ENCODE measurements around the gene TAAR5. TPM values are rescaled to one million over a fixed set of nuclear protein-coding genes. Genes with fewer than 3 reads are reported as not detected.

The TAAR5 gene
- total RNA-seq, 4 donors from 2014 or later: not detected

DNA sequence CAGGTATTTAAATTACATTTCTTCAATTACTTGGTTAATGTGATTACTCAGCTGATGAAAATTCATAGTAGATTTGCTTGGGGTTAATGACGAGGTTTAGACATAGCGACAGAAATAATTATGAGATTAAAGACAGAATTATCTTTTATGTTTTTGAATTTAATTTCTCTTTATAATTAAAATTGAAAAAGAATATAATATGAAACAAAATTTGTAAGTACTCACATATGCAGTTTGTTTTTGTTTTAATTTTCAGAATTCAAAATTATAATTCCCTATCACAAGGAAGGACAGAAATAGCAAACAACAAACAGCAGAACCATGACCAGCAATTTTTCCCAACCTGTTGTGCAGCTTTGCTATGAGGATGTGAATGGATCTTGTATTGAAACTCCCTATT lies 37.2 kb downstream of the TAAR5 start, which contains the start of gene TAAR8:
TSS of gene TAAR8 (plus strand) at position 301 of the 400 bp plus-strand sequence. CDS start at position 322, 21 bp downstream.
- H3K9me3 ChIP-seq: no peaks in the 10 kb centered on the region
- no peak within 1 kb of the TSS for H3K27ac ChIP-seq
- DNase-seq: no peak
- no peak within 1 kb of the TSS for H3K4me3 ChIP-seq
- no peaks in the 10 kb centered on the region for H3K4me1 ChIP-seq
- intact Hi-C loops (cut with DNase I; ENCODE audit: low total_unique reads): no loop called here
- TF ChIP-seq, protein P1, sequence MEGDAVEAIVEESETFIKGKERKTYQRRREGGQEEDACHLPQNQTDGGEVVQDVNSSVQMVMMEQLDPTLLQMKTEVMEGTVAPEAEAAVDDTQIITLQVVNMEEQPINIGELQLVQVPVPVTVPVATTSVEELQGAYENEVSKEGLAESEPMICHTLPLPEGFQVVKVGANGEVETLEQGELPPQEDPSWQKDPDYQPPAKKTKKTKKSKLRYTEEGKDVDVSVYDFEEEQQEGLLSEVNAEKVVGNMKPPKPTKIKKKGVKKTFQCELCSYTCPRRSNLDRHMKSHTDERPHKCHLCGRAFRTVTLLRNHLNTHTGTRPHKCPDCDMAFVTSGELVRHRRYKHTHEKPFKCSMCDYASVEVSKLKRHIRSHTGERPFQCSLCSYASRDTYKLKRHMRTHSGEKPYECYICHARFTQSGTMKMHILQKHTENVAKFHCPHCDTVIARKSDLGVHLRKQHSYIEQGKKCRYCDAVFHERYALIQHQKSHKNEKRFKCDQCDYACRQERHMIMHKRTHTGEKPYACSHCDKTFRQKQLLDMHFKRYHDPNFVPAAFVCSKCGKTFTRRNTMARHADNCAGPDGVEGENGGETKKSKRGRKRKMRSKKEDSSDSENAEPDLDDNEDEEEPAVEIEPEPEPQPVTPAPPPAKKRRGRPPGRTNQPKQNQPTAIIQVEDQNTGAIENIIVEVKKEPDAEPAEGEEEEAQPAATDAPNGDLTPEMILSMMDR (IDR thresholded peaks at IDR 0.05): no peak
- TF ChIP-seq POLR2A (IDR thresholded peaks at IDR 0.05): no peak
- no peaks in the 10 kb centered on the region for H3K36me3 ChIP-seq
- H3K27me3 ChIP-seq: no peaks in the 10 kb centered on the region

DNA sequence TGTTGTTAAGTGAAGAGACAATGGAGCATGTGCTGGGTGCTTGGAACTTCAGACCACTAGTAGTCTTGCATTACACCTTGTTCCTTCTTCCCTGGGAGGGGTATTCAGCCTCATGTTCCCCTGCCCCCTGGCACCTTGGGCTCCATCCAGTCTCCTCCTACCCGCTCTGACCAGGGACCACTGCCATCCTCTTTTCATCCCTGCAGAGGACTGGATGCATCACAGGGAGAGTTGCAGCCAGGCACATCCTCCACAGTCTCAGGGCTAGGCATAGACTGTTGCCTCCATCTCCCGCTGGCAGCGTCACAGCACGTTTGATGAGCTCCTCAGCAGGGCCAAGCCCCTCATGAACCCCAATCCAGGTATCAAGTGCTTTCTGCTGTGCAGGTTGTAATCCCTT lies 38.3 kb downstream of the TAAR5 start:
- Histone ChIP-seq H3K27ac (no peak overlapping the region), H3K27me3 (no peaks in the 10 kb centered on the region), H3K4me3 (no peak overlapping the region), H3K4me1 (no peaks in the 10 kb centered on the region), H3K36me3 (no peaks in the 10 kb centered on the region), H3K9me3 (no peaks in the 10 kb centered on the region)
- intact Hi-C loops (cut with DNase I; ENCODE audit: low total_unique reads): no loop called here
- TF ChIP-seq, protein P1 (IDR thresholded peaks at IDR 0.05): no peak
- no peak for TF ChIP-seq POLR2A (IDR thresholded peaks at IDR 0.05)
- DNase-seq: no peak

DNA sequence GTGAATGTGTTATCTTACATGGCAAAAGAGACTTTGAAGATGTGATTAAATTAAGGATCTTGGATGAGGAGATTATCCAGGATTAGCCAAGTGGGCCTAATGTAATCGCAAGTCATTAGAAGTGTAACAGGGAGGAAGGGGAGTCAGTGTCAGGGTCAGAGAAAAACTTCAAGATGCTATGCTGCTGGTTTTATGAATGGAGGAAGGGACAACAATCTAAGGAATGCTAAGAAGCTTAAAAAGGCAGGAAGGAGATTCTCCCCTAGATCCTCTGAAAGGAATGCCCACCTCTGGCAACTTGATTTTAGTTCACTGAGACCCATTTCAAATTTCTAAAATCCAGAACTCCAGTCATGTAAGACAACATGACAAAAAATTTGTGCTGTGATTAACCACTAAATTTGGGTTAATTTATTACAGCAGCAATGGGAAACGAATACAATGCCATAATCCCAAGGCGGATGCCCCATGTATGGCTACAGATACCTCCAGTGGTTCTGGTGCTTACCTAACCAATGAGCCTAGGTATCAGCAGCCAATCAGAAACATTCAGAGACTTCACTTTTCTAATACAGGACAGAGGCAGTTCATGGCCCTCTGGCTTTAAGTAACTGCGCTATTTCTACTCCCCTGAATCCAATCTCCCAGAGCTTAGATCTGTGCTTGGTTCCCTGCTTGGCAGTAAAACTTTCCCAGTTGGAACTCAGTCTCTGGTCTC lies 40.6 kb downstream of the TAAR5 start:
- no peak for DNase-seq
- Histone ChIP-seq H3K9me3 (no peaks in the 10 kb centered on the region), H3K27me3 (no peaks in the 10 kb centered on the region), H3K27ac (no peak overlapping the region), H3K4me3 (no peak overlapping the region), H3K36me3 (no peaks in the 10 kb centered on the region), H3K4me1 (no peaks in the 10 kb centered on the region)
- TF ChIP-seq, protein P1 (IDR thresholded peaks at IDR 0.05): no peak
- TF ChIP-seq POLR2A (IDR thresholded peaks at IDR 0.05): no peak
- intact Hi-C loops (cut with DNase I; ENCODE audit: low total_unique reads): no loop called here

DNA sequence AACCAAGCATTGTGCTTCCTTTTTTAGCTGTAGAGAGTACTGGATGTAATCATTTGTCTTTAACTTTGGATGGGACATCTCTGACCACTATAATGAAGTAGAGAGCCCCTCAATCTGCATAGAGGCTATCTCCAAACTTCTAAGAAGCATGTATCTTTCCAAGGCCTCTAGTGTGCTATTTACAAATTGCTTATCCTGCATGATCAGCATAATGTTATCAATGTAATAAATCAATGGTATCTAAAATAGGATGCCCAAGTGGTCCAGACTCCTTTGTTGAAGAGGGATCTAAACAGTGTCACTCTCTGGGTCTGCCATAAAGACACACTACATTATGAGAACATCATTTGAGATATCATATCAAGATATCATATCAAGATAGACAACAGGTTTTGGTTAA lies 44.7 kb downstream of the TAAR5 start:
- Histone ChIP-seq H3K4me1 (no peaks in the 10 kb centered on the region), H3K9me3 (no peaks in the 10 kb centered on the region), H3K27me3 (no peaks in the 10 kb centered on the region), H3K27ac (no peak overlapping the region), H3K36me3 (no peaks in the 10 kb centered on the region), H3K4me3 (no peak overlapping the region)
- TF ChIP-seq, protein P1 (IDR thresholded peaks at IDR 0.05): no peak
- intact Hi-C loops (cut with DNase I; ENCODE audit: low total_unique reads): no loop called here
- no peak for DNase-seq

Small RNA genes lying within 50 kb of the gene (small RNA-seq; reads per million reads assigned to genes)
- not detected for gene TAAR7P

Other genes with a start within 250 kb of the TAAR5 start
- 100 to 1,000 TPM in 1 of 4 donors, 10 to 100 TPM in 3; 27.6 to 260 (median 58.9) TPM for gene MOXD1, start 188.3 kb downstream of the TAAR5 start, total RNA-seq
- gene STX7, start 76.6 kb downstream of the TAAR5 start, total RNA-seq: 10 to 100 TPM; 22.3 to 82.9 (median 67.5) TPM
- gene TAAR9, start 51.5 kb downstream of the TAAR5 start, total RNA-seq: not detected
- gene TAAR8, start 37.1 kb downstream of the TAAR5 start, total RNA-seq: under 1 TPM in 1 of 4 donors, not detected in 3; 0.28 TPM
- gene TAAR6, start 19.4 kb downstream of the TAAR5 start, total RNA-seq: not detected
- gene TAAR2, start 34.5 kb upstream of the TAAR5 start, total RNA-seq: not detected
- gene TAAR1, start 69.4 kb upstream of the TAAR5 start, total RNA-seq: under 1 TPM in 1 of 4 donors, not detected in 3; 0.41 TPM
- 1 to 10 TPM in 1 of 4 donors, under 1 TPM in 2, not detected in 1; 0.64 to 2.9 (median 0.83) TPM for gene VNN1, start 124.3 kb upstream of the TAAR5 start, total RNA-seq
- 10 to 100 TPM in 1 of 4 donors, 1 to 10 TPM in 3; 1.5 to 40.9 (median 2.7) TPM for gene VNN2, start 168.2 kb upstream of the TAAR5 start, total RNA-seq
- gene SLC18B1, start 208.9 kb upstream of the TAAR5 start, total RNA-seq: 10 to 100 TPM in 1 of 4 donors, 1 to 10 TPM in 2, under 1 TPM in 1; 0.51 to 38.7 (median 8.0) TPM
- gene RPS12, start 224.8 kb upstream of the TAAR5 start, total RNA-seq: 1,000 to 10,000 TPM in 3 of 4 donors, 100 to 1,000 TPM in 1; 875 to 4,841 (median 1,355) TPM

Data from uterus (tissue), 4 donors.